GM12873 (cell line): ENCODE measurements around the gene SFT2D1.

Experiments used
- CTCF ChIP-seq: IDR thresholded peaks from 2 replicates; pipeline ENCODE4 v1.5.1; 2012; ENCODE audit warnings: low read depth, mild to moderate bottlenecking, moderate library complexity, low read length, control low read depth; ENCODE audit not compliant: insufficient read depth; ENCODE audit errors: missing control alignments

Gene SFT2D1

GRCh38 chr6:166351715-166352285 lies 9.5 kb upstream of the SFT2D1 start:
- TF ChIP-seq CTCF: no peak

GRCh38 chr6:166348305-166348949 lies 6.1 kb upstream of the SFT2D1 start:
- TF ChIP-seq CTCF: no peak

- no peak for TF ChIP-seq CTCF
Observed at GRCh38 chr6:166346965-166347364, 4.6 kb upstream of the SFT2D1 start.

- no peak for TF ChIP-seq CTCF
Observed at GRCh38 chr6:166346449-166346848, 4.1 kb upstream of the SFT2D1 start.

- TF ChIP-seq CTCF: no peak
Observed at GRCh38 chr6:166344240-166344639, 1.9 kb upstream of the SFT2D1 start.

- no peak for TF ChIP-seq CTCF
Observed at GRCh38 chr6:166343150-166343487, 774 bp upstream of the SFT2D1 start.

- TF ChIP-seq CTCF: no peak
Observed at GRCh38 chr6:166341977-166342348, 382 bp downstream of the SFT2D1 start.
